Stimulated activated CD8-positive, alpha-beta memory T cell treated with anti-CD3 and anti-CD28 coated beads, Interleukin-15, amount 100 ng/mL, for 4 hours (primary cell): Measurements from ENCODE around the gene SNX6.
"Not testable (repeated sequence)": the region's sequence is repeated elsewhere in the genome, so short reads cannot be mapped to it uniquely, and the experiment has no call there.

Experiments used
- DNase-seq, 2 donors: peaks; one replicate each; pipeline ENCODE4 v3.0.0-alpha.2; 2020; ENCODE audit warnings: low read depth in 2 of 2

SNX6 gene

DNA sequence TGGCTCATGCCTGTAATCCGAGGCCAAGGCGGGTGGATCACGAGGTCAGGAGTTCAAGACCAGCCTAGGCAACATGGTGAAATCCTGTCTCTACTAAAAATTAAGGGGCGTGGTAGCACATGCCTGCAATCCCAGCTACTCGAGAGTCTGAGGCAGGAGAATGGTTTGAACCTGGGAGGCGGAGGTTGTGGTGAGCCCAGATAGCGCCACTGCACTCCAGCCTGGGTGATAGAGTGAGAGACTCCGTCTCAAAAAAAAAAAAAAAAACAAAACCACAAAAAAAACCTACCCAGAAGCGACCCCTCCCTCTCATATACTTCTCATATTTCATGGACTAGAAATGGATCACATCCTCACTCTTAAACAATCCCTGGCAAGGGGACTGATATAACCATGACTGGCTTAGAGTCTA is 4.4 kb upstream of the SNX6 start:
- not testable (repeated sequence) for DNase-seq

DNA sequence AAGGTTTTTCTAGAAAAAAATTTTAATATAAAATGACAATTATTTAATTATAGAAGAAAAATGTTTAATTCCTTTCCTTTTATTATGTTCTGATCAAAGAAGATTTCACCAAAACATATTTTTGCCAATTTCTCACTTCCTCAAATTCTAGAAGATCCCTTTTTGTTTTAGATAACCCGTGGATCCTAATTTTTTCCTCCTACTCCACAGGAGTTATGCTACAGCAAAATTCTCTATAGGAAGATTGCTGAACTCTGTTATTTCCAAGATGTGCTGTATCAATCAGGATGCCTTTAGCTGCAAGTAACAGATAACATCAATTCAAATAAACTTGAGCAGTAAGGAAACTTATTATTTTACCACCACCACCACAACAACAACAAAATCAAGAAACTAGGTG is 3.8 kb upstream of the SNX6 start:
- DNase-seq = no peak

DNA sequence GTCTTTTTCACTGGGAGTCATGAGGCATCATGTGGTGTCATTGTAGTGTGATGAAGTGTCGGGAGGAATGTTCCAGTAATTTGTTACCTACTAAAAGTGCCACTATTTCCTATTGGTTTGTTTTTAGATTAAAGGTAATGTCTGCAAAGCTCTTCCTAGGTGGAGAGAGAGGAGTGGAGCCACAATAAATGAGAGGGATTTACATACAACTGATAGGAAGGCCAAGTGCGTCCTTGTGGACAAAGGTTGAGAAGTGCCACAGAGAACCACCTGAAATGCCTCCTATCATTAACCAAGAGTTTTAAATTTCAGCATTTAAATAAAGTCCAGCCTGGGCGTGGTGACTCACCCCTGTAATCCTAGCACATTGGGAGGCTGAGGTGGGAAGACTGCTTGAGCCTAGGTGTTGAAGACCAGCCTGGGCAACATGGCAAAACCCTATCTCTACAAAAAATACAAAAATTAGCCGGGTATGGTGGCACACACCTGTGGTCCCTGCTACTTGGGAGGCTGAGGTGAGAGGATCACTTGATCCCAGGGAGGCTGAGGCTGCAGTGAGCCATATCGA is 2.5 kb upstream of the SNX6 start:
- DNase-seq = no peak

DNA sequence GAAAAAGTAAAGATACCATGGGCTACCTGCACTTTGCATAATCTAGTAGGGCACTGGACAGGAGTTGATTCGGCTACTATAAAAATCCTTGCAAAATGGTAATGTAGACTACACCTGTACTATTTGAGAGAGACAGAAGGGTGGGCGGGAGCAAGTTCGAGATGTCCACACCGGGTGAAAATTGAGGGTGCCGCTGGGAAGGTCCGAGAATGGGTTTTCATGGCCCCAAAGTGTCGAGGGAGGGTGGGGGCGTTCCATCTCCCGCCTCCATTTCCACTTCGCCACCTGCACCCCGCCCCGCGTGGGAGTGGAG is 648 bp downstream of the SNX6 start:
- no peak for DNase-seq

DNA sequence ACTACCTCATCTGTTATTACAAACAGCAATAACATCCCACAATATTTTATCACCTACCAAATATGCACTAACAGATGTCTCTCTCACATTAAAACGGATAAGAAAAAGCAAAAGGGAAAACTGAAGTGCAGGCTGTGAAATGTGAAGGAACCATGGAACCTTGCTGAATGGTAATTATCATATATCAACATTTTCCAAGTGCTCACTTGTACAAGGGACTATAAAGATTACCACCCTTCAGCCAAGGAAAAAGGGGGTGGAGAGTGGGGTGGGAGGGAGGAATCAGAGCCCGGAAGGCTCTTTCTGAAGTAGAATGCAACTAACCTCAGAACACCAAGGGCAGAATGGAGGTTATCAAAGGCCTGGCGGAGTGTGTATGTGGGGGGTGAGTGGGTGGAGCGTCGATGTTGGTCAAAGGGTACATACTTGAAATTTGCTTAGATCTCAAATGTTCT is 1.2 kb downstream of the SNX6 start:
- DNase-seq = no peak

DNA sequence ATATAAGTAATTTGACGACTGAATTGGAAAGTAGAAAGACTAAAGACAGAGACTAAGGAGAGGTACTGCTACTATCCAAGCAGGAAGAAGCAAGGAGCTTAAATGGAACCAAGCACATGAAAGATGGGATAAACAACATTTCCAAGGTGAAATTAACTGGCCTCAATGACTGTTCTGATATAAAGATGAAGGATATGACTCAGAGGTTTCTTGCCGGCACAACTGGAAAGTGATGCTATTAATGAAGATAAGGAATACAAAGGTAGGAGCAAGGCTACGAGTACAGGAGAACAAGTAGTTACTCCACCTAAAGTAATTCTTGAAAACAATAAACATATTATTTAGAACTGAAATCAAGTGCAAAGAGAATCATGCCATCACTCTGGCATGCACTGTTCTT is 6.4 kb downstream of the SNX6 start:
- DNase-seq = no peak

DNA sequence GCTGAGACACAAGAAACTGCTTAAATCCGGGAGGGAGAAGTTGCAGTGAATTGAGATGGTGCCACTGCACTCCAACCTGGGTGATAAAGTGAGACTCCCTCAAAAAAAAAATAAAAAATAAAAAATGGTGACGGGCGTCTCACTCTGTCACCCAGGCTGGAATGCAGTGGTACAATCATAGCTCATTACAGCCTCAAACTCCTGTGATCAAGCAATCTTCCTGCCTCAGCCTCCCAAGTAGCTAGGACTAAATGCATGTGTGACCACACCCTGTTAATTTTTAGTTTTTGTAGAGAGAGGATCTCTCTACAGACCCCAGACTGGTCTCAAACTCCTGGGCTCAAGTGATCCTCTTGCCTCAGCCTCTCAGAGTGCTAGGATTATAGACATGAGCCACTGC is 9.1 kb downstream of the SNX6 start:
- no peak for DNase-seq

DNA sequence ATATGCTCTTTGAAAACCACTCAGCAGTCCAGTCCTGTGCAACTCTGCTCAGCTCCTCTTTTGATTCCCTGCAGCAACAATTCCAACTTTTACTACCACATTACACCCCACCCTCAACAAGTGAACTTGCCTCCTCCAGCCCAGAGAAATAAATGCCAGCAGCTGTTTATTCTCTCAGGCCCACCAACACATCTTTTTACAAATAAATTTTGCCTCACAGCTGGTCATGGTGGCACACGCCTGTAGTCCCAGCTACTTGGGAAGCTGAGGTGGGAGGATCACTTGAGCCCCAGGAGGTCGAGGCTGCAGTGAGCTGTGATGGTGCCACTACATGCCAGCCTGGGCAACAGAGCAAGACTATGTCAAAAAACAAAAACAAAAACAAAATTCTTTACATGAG is 9.8 kb downstream of the SNX6 start:
- no peak for DNase-seq

DNA sequence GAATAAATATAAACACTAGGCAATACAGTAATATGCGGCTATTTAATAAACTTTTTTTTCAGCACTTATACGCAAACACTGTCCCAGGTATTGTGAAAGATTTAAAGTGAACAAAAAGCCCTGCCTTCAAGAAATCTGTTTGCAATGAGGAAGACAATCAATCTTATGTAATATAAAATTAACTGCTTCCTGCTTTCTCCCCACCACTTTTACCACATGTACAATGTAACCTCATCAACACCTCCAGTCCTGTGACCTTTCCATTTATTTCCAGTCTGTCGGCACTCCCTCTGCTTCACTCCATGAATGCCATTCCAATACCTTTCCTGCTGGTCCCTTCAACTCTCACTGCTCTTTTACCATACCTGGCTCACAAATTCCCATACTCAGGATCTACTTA is 10.5 kb downstream of the SNX6 start:
- DNase-seq = no peak

DNA sequence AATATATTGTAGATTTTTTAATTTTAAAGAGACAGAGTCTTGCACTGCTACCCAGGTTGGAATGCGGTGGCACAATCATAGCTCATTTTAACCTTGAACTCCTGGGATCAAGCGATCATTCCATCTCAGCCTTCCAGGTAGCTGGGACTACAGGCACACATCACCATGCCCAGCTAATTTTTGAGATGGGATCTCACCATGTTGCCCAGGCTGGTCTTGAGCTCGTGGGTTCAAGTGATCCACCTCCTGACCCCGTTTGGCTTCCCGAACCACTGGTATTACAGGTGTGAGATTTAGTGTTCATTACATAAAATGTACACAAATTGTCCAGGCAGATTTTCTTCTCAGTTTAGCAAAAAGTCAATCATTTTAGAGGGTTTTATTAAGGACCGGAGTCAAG is 13.6 kb downstream of the SNX6 start:
- no peak for DNase-seq

DNA sequence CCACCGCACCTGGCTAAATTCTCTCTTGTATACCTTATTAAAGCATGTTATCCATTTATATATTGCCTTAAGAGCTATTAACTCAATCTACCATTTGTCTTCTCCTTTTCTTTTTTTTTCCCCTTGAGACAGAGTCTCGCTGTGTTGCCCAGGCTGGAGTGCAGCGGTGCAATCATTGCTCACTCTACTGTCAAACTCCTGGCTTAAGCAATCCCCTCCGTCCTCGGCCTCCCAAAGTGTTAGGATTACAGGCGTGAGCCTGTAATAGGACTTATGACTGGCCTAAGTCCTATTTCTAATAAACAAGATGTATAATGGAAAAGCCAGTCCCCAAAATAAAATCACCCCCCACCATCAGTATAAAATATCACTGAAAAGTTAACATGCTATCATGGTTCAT is 14.4 kb downstream of the SNX6 start:
- DNase-seq = no peak

DNA sequence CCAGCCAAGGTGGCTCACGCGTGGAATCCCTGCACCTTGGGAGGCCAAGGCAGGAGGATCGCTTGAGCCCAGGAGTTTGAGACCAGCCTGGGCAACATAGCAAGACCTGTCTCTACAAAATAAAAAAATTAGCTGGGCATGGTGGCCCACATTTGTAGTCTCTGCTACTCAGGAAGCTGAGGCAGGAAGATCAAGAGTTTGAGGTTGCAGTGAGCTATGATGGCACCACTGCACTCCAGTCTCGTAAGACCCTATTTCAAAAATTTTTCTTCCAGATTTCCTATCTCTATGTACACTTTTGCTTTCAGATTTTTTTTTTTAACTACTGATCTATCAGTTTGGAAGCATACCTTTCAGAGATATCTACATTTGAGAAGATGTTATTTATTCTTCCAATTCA is 15.3 kb downstream of the SNX6 start:
- DNase-seq = no peak

DNA sequence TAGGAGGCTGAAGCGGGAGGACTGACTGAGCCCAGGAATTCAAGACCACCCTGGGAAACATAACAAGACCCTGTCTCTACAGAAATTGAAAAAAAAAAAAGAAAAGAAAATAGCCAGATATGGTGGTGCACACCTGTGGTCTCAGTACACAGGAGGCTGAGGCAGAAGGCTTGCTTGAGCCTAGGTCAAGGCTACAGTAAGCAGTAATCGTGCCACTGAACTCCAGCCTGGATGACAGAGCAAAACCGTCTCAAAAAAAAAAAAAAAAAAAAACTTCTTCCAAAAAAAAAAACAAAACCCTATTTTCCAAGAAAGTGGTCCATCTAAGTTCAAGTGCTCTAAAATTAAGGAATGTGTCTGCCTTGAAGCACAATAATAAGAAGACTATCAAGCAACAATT is 19.8 kb downstream of the SNX6 start:
- DNase-seq = no peak

DNA sequence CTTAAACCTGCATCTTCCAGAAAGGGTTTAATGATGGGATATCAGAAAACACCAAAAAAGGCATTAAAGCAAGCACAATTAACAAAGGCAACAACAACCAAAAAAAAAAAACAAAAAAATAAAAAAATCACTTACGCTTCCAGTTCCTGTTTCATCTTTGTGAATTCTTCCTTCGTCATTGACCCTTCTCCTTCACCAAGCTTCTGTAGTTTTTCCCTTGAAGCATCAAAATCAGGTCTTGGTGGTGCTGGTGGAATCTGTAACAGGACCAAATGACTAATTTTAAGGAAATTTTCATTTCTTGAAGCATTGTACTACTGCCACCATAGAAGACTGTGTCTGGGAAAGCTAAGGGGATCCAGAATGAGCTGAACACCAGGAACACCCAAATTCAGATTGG is 24.5 kb downstream of the SNX6 start:
- DNase-seq = no peak

DNA sequence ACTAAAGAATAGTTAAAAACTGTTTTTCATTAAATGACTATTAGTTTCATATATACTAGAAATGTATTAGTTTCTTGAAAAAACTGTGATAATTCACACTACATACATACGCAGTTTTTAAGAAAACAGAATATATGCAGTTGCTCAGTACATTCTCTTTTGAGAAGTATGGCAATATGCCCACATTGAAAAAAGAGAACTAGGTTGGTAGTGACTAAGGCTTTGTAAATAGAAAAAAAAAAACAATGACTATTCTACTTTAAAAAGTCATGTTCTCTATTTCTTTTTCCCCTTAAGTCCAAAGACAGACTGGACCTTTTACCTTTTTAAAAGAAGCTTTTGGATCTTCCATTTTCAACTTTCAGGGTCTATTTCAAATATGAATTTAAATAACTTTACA is 25.0 kb downstream of the SNX6 start:
- DNase-seq = no peak

DNA sequence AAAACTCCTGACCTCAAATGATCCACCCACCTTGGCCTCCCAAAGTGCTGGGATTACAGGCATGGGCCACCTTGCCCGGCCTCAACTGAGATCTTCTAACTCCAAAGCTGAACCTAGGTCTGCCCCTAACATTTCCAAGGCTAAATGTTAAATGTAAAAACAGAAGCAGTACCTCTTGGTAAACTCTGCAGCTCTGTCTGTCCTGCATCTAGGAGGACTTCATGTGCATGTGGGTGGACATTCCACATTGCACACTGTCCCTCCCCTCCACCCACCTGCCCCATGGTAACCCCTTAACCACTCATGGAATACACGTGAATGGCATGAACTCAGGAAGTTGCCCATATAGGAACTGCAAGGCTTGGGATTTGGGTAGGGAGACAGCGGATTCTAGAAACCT is 33.1 kb downstream of the SNX6 start:
- DNase-seq = no peak

DNA sequence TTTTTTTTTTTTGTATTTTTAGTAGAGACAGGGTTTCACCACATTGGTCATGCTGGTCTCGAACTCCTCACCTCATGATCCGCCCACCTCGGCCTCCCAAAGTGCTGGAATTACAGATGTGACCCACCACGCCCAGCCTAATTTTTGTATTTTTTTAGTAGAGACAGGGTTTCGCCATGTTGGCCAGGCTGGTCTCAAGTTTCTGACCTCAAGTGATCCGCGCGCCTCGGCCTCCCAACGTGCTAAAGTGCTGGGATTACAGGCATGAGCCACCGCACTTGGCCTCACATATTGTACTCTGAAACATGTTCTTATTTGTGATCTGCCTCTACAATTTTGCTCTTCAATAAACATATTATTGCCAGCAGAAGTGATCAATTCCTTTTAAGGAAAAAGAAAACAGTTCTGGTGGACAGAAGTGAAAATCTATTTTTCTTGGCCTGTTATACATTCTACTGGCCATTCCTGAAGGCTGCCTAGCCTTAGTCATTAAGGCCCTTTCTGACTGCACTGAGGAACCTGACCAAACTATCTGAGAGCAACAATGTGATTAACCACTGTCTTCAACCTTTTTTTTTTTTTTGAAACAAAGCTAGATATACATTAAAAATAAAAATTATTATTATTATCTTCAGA is 36.1 kb downstream of the SNX6 start:
- DNase-seq = no peak

DNA sequence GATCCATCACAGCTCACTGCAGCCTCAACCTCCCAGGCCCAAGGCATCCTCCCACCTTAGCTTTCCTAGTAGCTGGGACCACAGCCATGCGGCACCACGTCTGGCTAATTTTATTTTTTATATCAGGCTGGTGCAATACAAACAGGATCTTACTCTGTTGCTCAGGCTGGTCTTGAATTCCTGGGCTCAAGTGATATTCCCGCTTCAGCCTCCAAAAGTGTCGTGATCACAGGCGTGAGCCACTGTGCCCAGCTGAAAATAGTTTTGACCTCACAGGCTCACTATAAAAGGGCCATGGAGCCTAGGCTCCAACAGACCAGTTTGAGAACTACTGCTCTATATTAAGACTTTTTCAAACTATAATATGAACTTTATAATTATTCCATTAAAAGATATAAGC is 37.3 kb downstream of the SNX6 start:
- no peak for DNase-seq

DNA sequence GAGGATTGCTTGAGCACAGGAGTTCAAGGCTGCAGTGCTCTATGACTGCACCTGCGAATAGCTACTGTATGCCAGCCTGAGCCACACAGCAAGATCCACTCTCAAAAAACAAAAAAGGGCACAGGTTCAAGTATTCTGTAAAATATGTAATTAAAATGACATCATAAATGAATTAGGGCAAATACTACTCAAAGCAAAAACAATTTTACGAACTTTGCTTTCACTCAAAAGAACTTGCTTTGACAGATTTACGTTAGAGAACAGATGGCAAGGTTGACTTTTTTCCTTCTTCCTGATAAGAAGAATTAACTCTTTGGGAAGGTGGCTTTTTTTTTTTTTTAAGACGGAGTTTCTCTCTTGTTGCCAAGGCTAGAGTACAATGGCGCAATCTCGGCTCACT is 46.4 kb downstream of the SNX6 start:
- DNase-seq = no peak

DNA sequence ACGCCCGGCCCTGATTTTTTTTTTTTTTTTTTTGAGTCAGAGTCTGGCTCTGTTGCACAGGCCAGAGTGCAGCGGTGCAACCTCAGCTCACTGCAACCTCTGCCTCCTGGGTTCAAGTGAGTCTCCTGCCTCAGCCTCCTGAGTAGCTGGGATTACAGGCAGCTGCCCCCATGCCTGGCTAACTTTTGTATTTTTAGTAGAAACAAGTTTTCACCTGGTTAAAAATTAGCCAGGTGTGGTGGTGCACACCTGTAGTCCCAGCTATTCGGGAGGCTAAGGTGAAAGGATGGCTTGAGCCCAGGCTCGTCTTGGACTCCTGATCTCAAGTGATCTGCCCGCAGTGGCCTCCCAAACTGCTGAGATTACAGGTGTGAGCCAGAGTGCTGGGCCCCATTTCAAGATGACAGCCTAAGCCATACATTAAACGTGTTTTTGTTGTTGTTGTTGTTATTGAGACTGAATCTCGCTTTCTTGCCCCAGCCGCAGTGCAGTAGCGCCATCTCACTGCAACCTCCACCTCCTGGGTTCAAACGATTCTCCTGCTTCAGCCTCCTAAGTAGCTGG is 47.7 kb downstream of the SNX6 start:
- DNase-seq = no peak

DNA sequence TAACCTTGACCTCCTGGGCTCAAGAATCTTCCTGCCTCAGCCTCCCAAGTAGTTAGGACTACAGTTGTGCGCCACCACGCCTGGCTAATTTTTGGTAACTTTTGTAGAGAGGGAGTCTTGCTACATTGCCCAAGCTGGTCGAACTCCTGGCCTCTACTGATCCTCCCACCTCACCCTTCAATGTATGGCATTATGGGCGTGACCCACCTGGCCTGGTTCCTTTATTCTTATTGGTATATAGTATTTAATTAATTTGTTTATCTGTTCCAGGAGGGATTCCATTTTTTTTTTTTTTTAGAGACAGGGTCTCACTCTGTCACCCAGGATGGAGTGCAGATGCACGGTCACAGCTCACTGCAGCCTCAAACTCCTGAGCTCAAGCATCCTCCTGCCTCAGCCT is 49.6 kb downstream of the SNX6 start:
- no peak for DNase-seq

DNA sequence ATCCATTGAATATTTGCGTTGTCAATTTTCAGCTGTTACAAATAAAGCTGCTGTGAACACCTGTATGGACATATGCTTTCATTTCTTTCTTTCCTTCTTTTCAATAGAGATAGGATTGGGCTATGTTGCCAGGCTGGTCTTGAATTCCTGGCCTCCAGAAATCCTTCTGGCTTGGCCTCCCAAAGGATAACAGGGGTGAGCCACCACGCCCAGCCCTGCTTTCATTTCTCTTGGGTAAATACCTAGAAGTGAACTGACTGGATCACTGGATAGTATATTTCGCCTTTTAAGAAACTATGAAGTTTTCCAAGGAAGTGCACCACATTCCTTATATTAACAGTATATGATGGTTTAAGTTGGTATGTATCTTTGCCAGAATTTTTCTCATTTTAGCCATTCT is 58.2 kb downstream of the SNX6 start:
- DNase-seq = no peak

DNA sequence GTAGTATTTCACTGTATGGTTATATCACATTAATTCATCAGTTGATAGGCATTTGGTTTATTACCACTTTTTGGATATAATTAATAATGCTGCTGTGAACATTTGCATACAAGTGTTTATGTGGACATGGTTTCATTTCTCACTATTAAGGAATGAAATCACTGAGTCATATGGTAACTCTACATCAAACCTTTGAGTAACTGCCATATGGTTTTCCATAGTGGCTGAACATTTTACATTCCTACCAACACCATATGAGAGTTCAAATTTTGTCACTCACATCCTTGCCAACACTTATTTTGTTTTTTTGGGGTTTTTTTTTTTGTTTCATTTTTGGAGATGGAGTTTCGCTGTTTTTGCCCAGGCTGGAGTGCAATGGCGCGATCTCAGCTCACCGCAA is 60.2 kb downstream of the SNX6 start:
- no peak for DNase-seq

DNA sequence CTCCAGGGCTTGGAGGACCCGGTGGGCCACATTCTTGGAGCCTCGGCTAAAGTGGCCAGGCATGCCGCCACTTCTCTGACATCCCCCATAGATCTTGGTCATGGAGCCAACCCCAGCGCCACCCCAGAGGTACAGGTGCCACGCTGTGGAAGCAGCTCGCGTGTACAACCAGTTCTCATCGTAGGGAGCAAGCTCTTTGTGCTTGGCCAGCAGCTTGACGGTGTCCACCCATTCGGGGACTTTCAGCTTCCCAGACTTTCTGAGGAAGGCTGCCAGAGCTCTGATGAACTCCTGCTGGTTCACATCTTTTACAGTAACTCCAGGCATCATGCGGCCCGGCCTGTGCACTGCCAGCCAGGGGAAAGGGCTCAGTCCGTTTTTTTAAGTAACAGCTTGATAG is 61.1 kb downstream of the SNX6 start:
- no peak for DNase-seq
